ENCODE data around the gene ATAD2B. TPM values are rescaled to one million over a fixed set of nuclear protein-coding genes. Genes with fewer than 3 reads are reported as not detected.
A peak's percentile ranks its signal among the peaks of the same experiment; 100 is the strongest.
"Not testable (repeated sequence)": the region's sequence is repeated elsewhere in the genome, so short reads cannot be mapped to it uniquely, and the experiment has no call there.

Gene ATAD2B
- total RNA-seq, 1 donor from 2014 or later, result 23.3 TPM

GRCh38 chr2:23788100-23788499 is 138.8 kb downstream of the ATAD2B start:
- no peak for DNase-seq

- no peak for DNase-seq
These were observed 142.0 kb downstream of the ATAD2B start for GRCh38 chr2:23784971-23785370.

DNA sequence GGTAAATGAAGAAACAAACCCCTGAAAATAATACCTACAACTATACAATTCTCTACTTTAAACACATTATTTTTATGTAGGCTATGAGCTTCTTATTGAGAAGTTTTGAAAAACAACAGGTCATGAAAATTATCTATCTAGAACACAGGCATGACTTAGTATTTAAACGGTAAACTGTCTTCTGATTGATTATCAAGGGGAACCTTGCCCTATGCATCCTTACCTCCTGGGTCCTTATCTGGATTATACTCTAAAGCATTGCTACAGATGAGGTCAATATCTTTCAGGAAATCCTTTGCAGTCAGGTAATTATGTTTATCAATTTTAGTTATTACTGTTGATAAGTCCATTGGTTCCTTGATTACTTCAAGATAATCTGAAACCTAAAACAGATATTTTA is 144.3 kb downstream of the ATAD2B start:
- no peak for DNase-seq

GRCh38 chr2:23782126-23782525 is 144.8 kb downstream of the ATAD2B start:
- DNase-seq, result no peak

- not testable (repeated sequence) for DNase-seq
These were observed 146.5 kb downstream of the ATAD2B start for GRCh38 chr2:23780465-23780864.

DNA sequence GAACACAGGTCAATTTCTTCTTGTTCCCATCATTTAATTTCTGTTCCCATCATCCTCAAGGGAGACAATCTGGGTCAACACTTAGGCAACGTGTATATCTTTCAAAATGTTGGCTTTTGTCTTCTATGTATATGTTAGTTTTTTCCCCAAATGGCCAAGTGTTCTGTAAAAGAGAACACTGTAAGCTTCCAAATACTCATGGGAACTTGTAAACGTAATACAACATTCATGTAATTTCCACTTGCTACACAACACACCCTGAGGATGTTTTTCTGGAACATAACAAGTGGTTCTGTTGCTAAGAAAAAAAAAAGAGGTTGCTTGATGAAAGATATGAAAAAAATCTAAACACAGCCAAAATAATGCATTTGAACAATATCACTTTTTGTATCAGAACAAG is 149.1 kb downstream of the ATAD2B start:
- DNase-seq, result no peak

- DNase-seq, result no peak
These were observed 150.9 kb downstream of the ATAD2B start for GRCh38 chr2:23776021-23776420.

GRCh38 chr2:23772684-23773083 is 154.2 kb downstream of the ATAD2B start:
- DNase-seq, result no peak

GRCh38 chr2:23772056-23772455 is 154.9 kb downstream of the ATAD2B start:
- DNase-seq, result no peak

- no peak for DNase-seq
These were observed 157.6 kb downstream of the ATAD2B start for GRCh38 chr2:23769364-23769763.

GRCh38 chr2:23767876-23768621 is 158.9 kb downstream of the ATAD2B start:
- no peak for DNase-seq

- DNase-seq, result no peak
These were observed 164.8 kb downstream of the ATAD2B start for GRCh38 chr2:23762141-23762540.

DNA sequence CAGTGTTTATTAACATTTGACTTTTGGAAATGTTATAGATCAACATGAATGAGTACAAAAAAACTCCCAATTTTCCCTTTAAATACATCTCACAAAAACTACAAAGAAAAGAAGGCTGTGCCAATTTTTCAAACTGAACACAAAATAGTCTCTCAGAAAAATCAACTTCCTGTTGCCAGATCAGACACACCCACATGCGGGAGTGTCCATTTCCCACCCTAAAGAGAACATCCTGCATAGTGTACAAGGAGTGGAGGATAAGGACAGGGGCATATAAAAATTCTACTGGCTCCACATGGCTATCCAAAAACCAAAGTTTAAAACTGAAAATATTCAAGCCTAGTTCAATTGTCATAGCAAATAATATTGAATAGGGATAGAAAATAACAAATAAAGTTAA is 165.3 kb downstream of the ATAD2B start:
- DNase-seq, result peak; percentile 14

GRCh38 chr2:23760736-23761135 is 166.2 kb downstream of the ATAD2B start:
- peak; percentile 70 for DNase-seq

- peak; percentile 91 for DNase-seq
These were observed 169.1 kb downstream of the ATAD2B start for GRCh38 chr2:23757686-23758433.

GRCh38 chr2:23756593-23757292 is 170.2 kb downstream of the ATAD2B start:
- DNase-seq, result no peak

- DNase-seq, result no peak
These were observed 172.0 kb downstream of the ATAD2B start for GRCh38 chr2:23754970-23755369.

GRCh38 chr2:23753291-23754010 is 173.5 kb downstream of the ATAD2B start:
- no peak for DNase-seq

GRCh38 chr2:23751747-23752265 is 175.1 kb downstream of the ATAD2B start:
- DNase-seq, result no peak

GRCh38 chr2:23746141-23746863 is 180.6 kb downstream of the ATAD2B start:
- DNase-seq, result no peak

DNA sequence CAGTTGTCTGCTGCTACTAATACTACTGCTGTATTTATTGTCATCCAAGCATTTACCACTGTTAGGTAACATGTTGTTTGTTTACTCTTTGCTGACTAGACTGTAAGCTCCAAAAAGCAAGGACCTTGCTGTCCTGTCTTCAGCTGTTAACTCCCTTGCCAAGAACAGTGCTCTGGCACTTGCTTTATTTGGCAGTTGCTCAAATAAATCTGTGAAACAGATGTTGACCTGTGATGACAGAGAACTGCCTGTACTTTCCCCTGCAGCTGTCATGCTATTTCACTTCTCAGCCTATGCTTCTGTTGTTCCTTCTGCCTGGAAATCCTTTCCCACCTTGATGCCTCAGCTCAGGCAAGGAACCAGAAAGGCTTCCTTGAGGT is 181.2 kb downstream of the ATAD2B start:
- peak; percentile 37 for DNase-seq

Data from dermis blood vessel endothelial cell (primary cell).